Measurements from ENCODE around the gene PLXNC1. TPM values are rescaled to one million over a fixed set of nuclear protein-coding genes. Genes with fewer than 3 reads are reported as not detected.
"Not testable (repeated sequence)": the region's sequence is repeated elsewhere in the genome, so short reads cannot be mapped to it uniquely, and the experiment has no call there.

The PLXNC1 gene
- total RNA-seq, 2 donors from 2014 or later = 8.5 to 9.2 TPM

DNA sequence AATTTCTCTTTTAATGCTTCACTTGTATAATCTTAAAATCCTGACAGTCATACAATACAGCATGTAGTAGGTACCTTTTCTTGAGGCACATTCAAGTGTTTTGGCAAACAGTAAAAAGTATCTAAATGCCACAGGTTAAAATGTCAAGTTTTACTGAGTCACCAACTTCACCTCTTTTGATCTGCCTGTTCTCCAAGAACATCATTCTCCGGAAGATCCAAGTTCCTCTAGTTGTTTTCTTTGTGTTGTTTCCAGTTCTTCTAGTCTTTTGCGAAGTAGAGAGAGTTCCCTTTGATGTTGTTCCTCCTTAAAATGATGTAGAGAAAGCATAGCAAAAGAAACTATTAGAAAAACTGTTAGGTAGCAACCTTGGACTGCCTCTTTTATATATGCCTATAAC, 160.2 kb downstream of the PLXNC1 start:
- peaks cover 26 to 34% of the 10 kb centered on the region in 2 donors for H3K4me1 ChIP-seq (ENCODE audit: control insufficient read depth in 1 of 2, low read depth in 2 of 2)
- TF ChIP-seq, protein P1, sequence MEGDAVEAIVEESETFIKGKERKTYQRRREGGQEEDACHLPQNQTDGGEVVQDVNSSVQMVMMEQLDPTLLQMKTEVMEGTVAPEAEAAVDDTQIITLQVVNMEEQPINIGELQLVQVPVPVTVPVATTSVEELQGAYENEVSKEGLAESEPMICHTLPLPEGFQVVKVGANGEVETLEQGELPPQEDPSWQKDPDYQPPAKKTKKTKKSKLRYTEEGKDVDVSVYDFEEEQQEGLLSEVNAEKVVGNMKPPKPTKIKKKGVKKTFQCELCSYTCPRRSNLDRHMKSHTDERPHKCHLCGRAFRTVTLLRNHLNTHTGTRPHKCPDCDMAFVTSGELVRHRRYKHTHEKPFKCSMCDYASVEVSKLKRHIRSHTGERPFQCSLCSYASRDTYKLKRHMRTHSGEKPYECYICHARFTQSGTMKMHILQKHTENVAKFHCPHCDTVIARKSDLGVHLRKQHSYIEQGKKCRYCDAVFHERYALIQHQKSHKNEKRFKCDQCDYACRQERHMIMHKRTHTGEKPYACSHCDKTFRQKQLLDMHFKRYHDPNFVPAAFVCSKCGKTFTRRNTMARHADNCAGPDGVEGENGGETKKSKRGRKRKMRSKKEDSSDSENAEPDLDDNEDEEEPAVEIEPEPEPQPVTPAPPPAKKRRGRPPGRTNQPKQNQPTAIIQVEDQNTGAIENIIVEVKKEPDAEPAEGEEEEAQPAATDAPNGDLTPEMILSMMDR (IDR thresholded peaks at IDR 0.05) = no peak
- H3K36me3 ChIP-seq = no peaks in the 10 kb centered on the region
- H3K27me3 ChIP-seq (replicated peaks; ENCODE audit: insufficient read depth) = no peaks in the 10 kb centered on the region
- DNase-seq (ENCODE audit: low spot score) (no peak), ATAC-seq (ENCODE audit: insufficient number of reproducible peaks, low FRiP score, low read depth) (no peak)
- H3K27ac ChIP-seq = no peak overlapping the region
- H3K9me3 ChIP-seq = no peaks in the 10 kb centered on the region
- no peak overlapping the region for H3K4me3 ChIP-seq

DNA sequence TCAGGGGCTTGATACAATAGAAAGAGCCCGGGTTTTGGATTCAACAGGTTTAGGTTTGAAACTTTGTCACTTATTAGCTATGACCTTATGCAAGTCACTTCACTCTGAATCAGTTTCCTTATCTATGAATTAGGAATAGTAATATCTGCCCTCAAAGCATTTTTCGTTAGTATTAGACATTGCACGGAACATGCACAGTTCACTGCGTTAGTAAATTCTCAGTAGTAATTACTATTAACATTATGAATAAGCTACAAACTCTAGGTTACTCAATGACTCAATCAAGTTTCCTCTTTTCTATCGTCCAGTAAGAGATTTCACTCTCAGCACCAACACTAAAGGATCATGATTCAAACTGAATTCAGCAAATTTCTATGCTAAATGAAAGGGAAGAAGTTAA, 161.0 kb downstream of the PLXNC1 start:
- H3K4me1 ChIP-seq (ENCODE audit: control insufficient read depth in 1 of 2, low read depth in 2 of 2) = peaks cover 20 to 27% of the 10 kb centered on the region in 2 donors
- no peaks in the 10 kb centered on the region for H3K36me3 ChIP-seq
- no peaks in the 10 kb centered on the region for H3K27me3 ChIP-seq (replicated peaks; ENCODE audit: insufficient read depth)
- TF ChIP-seq, protein P1 (IDR thresholded peaks at IDR 0.05) = no peak
- ATAC-seq (ENCODE audit: insufficient number of reproducible peaks, low FRiP score, low read depth) = no peak
- DNase-seq (ENCODE audit: low spot score) = no peak
- H3K27ac ChIP-seq = no peak overlapping the region
- H3K4me3 ChIP-seq = no peak overlapping the region
- H3K9me3 ChIP-seq = no peaks in the 10 kb centered on the region

DNA sequence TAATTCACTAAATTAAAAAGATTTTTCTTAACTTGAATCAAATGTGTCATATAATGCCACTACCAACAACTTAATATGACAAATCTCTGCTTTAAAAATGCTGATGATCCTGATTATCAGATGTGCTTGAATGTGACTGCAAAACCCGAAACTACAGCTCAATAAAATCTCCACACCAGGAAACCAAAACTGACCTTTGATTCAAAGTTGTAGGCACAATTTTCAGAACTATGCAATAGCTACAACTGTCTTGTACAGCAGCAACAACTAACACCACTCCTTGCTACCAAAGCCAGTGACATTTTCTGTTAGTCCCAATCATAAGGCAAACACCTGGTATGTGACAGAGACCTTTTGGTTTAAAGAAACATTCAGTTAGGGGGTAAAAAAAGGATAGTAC, 164.0 kb downstream of the PLXNC1 start:
- Histone ChIP-seq H3K27ac (no peak overlapping the region), H3K9me3 (peaks cover 6% of the 10 kb centered on the region), H3K4me3 (no peak overlapping the region), H3K27me3 (replicated peaks; ENCODE audit: insufficient read depth) (no peaks in the 10 kb centered on the region), H3K36me3 (no peaks in the 10 kb centered on the region), H3K4me1 (ENCODE audit: control insufficient read depth in 1 of 2, low read depth in 2 of 2) (peaks cover 6 to 10% of the 10 kb centered on the region in 2 donors)
- ATAC-seq (ENCODE audit: insufficient number of reproducible peaks, low FRiP score, low read depth) = no peak
- TF ChIP-seq, protein P1 (IDR thresholded peaks at IDR 0.05) = no peak
- no peak for DNase-seq (ENCODE audit: low spot score)

DNA sequence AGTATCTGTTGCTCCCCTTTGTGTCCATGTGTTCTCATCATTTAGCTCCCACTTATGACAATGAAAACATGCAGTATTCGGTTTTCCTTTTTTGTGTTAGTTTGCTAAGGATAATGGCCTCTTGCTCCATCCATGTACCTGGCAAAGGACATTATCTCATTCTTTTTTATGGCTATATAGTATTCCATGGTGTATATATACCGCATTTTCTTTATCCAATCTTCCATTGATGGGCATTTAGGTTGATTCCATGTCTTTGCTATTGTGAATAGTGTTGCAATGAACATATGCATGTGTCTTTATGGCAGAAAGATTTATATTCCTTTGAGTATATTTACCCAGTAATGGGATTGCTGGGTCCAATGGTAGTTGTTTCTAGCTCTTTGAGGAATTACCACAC, 168.2 kb downstream of the PLXNC1 start:
- not testable (repeated sequence) for H3K27me3 ChIP-seq (replicated peaks; ENCODE audit: insufficient read depth); H3K4me1 ChIP-seq (ENCODE audit: control insufficient read depth in 1 of 2, low read depth in 2 of 2); DNase-seq (ENCODE audit: low spot score); H3K4me3 ChIP-seq; H3K27ac ChIP-seq; ATAC-seq (ENCODE audit: insufficient number of reproducible peaks, low FRiP score, low read depth); H3K36me3 ChIP-seq
- peaks cover 17% of the 10 kb centered on the region for H3K9me3 ChIP-seq

DNA sequence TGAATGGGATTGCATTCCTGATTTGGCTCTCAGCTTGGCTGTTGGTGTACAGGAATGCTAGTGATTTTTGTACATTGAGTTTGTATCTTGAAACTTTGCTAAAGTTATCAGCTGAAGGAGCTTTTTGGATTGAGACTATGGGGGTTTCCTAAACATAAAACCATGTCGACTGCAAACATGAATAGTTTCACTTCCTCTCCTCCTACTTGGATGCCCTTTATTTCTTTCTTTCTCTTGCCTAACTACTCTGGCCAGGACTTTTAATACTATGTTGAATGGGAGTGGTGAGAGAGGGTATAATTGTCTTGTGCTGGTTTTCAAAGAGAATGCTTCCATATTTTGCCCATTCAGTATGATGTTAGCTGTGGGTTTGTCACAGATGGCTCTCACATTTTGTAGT, 169.8 kb downstream of the PLXNC1 start:
- ATAC-seq (ENCODE audit: insufficient number of reproducible peaks, low FRiP score, low read depth) (no peak), DNase-seq (ENCODE audit: low spot score) (no peak)
- Histone ChIP-seq H3K4me1 (ENCODE audit: control insufficient read depth in 1 of 2, low read depth in 2 of 2) (no peaks in the 10 kb centered on the region), H3K9me3 (peaks cover 17% of the 10 kb centered on the region), H3K36me3 (peaks cover 4% of the 10 kb centered on the region), H3K4me3 (no peak overlapping the region), H3K27me3 (replicated peaks; ENCODE audit: insufficient read depth) (no peaks in the 10 kb centered on the region), H3K27ac (no peak overlapping the region)
- TF ChIP-seq, protein P1 (IDR thresholded peaks at IDR 0.05) = no peak

DNA sequence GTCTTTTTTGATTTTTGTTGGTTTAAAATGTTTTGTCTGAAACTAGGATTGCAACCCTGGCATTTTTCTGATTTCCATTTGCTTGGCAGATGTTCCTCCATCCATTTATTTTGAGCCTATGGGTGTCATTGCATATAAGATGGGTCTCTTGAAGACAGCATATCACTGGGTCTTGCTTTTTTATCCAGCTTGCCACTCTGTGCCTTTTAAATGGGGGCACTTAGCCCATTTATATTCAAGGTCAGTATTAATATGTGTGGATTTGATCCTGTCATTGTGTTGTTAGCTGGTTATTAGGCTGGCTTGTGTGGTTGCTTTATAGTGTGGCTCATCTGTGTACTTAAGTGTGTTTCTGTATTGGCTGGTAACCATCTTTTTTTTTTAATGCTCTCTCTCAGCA, 171.7 kb downstream of the PLXNC1 start:
- Histone ChIP-seq H3K27ac (no peak overlapping the region), H3K4me1 (ENCODE audit: control insufficient read depth in 1 of 2, low read depth in 2 of 2) (no peaks in the 10 kb centered on the region), H3K9me3 (peaks cover 17% of the 10 kb centered on the region), H3K4me3 (no peak overlapping the region), H3K36me3 (peaks cover 4% of the 10 kb centered on the region), H3K27me3 (replicated peaks; ENCODE audit: insufficient read depth) (no peaks in the 10 kb centered on the region)
- TF ChIP-seq, protein P1 (IDR thresholded peaks at IDR 0.05) = no peak
- DNase-seq (ENCODE audit: low spot score) (no peak), ATAC-seq (ENCODE audit: insufficient number of reproducible peaks, low FRiP score, low read depth) (no peak)
